ENCODE measurements around the gene CRYZL1. TPM values are rescaled to one million over a fixed set of nuclear protein-coding genes. Genes with fewer than 3 reads are reported as not detected.

The CRYZL1 gene
- total and polyA plus RNA-seq, 2 of the 8 experiments (the other 6 are each of a cell fraction or from before 2014, with no cell fraction given) = 15.6 to 15.8 TPM

DNA sequence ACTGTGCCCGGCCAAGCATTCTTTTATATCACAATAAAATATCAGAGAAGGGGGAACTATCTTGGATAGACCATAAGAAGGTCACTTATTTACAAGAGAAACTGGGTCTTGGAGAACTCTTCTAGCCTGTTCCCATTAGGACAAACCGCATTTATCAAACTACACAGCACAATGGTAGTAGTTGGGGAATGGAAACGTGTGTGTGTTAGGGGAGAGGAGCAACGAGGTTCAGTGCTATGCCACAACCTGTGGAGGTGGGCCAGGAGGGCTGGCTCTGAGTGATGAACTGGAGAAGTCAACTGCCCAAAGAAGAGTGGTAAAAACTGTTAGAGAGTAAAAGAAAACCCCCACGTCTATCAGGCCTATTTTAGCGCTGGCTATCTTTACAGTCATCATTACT lies 54.6 kb downstream of the CRYZL1 start (continued):
- TF ChIP-seq GABPA (IDR thresholded peaks at IDR 0.05; ENCODE audit: borderline replicate concordance, insufficient read depth, low read length) (no peak), RNF2 (IDR thresholded peaks at IDR 0.05; ENCODE audit: borderline replicate concordance, low read depth, low read length, missing control alignments, poor library complexity, severe bottlenecking) (no peak), KDM5A (IDR thresholded peaks at IDR 0.05; ENCODE audit: low read length) (no peak)

All from H1 (cell line).